Panc1 (cell line): Measurements from ENCODE around the gene LY6G6D. TPM values are rescaled to one million over a fixed set of nuclear protein-coding genes. Genes with fewer than 3 reads are reported as not detected.

Experiments
- ATAC-seq: fragments of 200-7000 bp; cut with Tn5 transposase; 2 replicates; pipeline ENCODE4 v1.9.1; 2020; ENCODE audit warnings: mild to moderate bottlenecking, moderate library complexity
- BruUV-seq: library from RNA; stranded (reverse); fragments of 400-500 nt; replicated peaks from 2 replicates; lab custom pipeline; 2021; lab: Mats Ljungman, UMichigan
- CTCF ChIA-PET: fragments of 300-600 bp; sonication (Branson Sonifier 250); formaldehyde crosslinking; loops from one replicate; lab custom pipeline; 2022; ENCODE audit warnings: antibody characterized with exemption; lab: Charles Lee
- POLR2A ChIA-PET: fragments of 300-600 bp; sonication (Branson Sonifier 250); formaldehyde crosslinking; loops from one replicate; lab custom pipeline; 2022; ENCODE audit warnings: antibody characterized with exemption; lab: Charles Lee
- DNase-seq: peaks from one replicate; pipeline ENCODE4 v3.0.0-alpha.2; 2010; ENCODE audit warnings: low read depth, low spot score
- H3K27ac ChIP-seq: 2 replicates; pipeline ENCODE4 v1.5.1; 2011; ENCODE audit warnings: mild to moderate bottlenecking, low read length, inconsistent platforms
- H3K27me3 ChIP-seq: fragments of 200-500 bp; sonication (Bioruptor generic); 2 replicates; pipeline ENCODE4 v1.6.0; 2014; ENCODE audit warnings: low read length, inconsistent platforms; ENCODE audit not compliant: control insufficient read depth, insufficient read depth
- H3K36me3 ChIP-seq: fragments of 200-500 bp; sonication (Bioruptor generic); 2 replicates; pipeline ENCODE4 v1.5.1; 2014; ENCODE audit warnings: inconsistent platforms, mild to moderate bottlenecking, low read length, moderate library complexity; ENCODE audit not compliant: control insufficient read depth, insufficient read depth
- H3K4me1 ChIP-seq: 2 replicates; pipeline ENCODE4 v1.5.1; 2011; ENCODE audit warnings: inconsistent platforms, mild to moderate bottlenecking, low read length, moderate library complexity; ENCODE audit not compliant: control insufficient read depth, insufficient read depth
- H3K4me3 ChIP-seq, 2 experiments: 2 replicates each; pipeline ENCODE4 v1.5.1; 2011 to 2012; ENCODE audit warnings: low read depth in 2 of 2, low read length in 2 of 2, mild to moderate bottlenecking in 2 of 2, inconsistent platforms in 1 of 2, moderate library complexity in 1 of 2
- H3K9me3 ChIP-seq: fragments of 200-500 bp; sonication (Bioruptor generic); 2 replicates; pipeline ENCODE4 v1.5.1; 2014; ENCODE audit warnings: low read depth, mild to moderate bottlenecking, inconsistent platforms, low read length, moderate library complexity; ENCODE audit not compliant: control insufficient read depth, insufficient read depth
- CTCF ChIP-seq: fragments of 450-650 bp; IDR thresholded peaks from 2 replicates; pipeline ENCODE4 v1.5.1; 2017; ENCODE audit warnings: mild to moderate bottlenecking
- POLR2AphosphoS5 ChIP-seq: IDR thresholded peaks from 2 replicates; pipeline ENCODE4 v1.6.1; 2012; ENCODE audit warnings: mild to moderate bottlenecking, low read depth, low read length, moderate library complexity
- REST ChIP-seq, 2 experiments: IDR thresholded peaks; 2 replicates each; pipeline ENCODE4 v1.6.1; 2011 to 2012; ENCODE audit warnings: low read depth in 2 of 2, control low read depth in 1 of 2, low read length in 1 of 2, mild to moderate bottlenecking in 1 of 2, moderate library complexity in 1 of 2; ENCODE audit not compliant: insufficient read depth in 1 of 2
- SIN3A ChIP-seq: IDR thresholded peaks from 2 replicates; pipeline ENCODE4 v1.6.1; 2012; ENCODE audit warnings: low read depth, mild to moderate bottlenecking, low read length, moderate library complexity, borderline replicate concordance; ENCODE audit not compliant: insufficient read depth
- TCF7L2 ChIP-seq: IDR thresholded peaks from 2 replicates; pipeline ENCODE4 v1.6.1; 2011; ENCODE audit warnings: mild to moderate bottlenecking, low read depth, low read length, inconsistent platforms
- in situ Hi-C: cut with HindIII; loops from 2 replicates; pipeline ENCODE4 v1.10.0; 2016; ENCODE audit warnings: low sequenced_read_pairs, low pct_unique_long_range_greater_than_20kb
- intact Hi-C: fragments of 100-400 bp; cut with micrococcal nuclease; formaldehyde crosslinking; loops from one replicate; pipeline ENCODE4 v1.10.0; 2022; ENCODE audit not compliant: unreplicated experiment
- total RNA-seq: library from RNA; stranded (reverse); gene quantifications from one replicate; pipeline ENCODE4 v1.2.1, GENCODE V29; 2021; ENCODE audit not compliant: unreplicated experiment

The LY6G6D gene
- total RNA-seq, 1 experiment from 2014 or later: not detected

- Histone ChIP-seq H3K4me1 (peaks cover 32% of the 10 kb centered on the region), H3K9me3 (no peaks in the 10 kb centered on the region), H3K4me3 (peak overlapping the region; percentile 79 to 90), H3K36me3 (peaks cover 4% of the 10 kb centered on the region; the same call in 1 of the 2 replicates), H3K27ac (peak overlapping the region; percentile 85), H3K27me3 (no peaks in the 10 kb centered on the region)
- no peak for ATAC-seq
- TF ChIP-seq REST (IDR thresholded peaks at IDR 0.05; ENCODE audit: insufficient read depth in 1 of 2, low read depth in 2 of 2, low read length in 1 of 2) (peak in 1 of 2 experiments; percentile 43; a peak in 1 of 4 replicates), POLR2AphosphoS5 (0 out of 2 replicates have a peak, but pooled peaks have one; percentile 16), CTCF (no peak), SIN3A (no peak), TCF7L2 (no peak)
- intact Hi-C loops: no loop called here
- ChIA-PET CTCF (no interaction called here), POLR2A (interaction anchor here (1.5 kb wide), 1 partner anchor 10 kb away, joined by 5 read pairs; no protein-coding TSS in a partner anchor)
- no TSS peak for BruUV-seq
- DNase-seq: no peak
- in situ Hi-C loops: no loop called here
These were observed 25.5 kb downstream of the LY6G6D start for GRCh38 chr6:31740397-31741223.

GRCh38 chr6:31741815-31742214, 26.7 kb downstream of the LY6G6D start:
- intact Hi-C loops: no loop called here
- TSS peak; percentile 32 for BruUV-seq
- ChIA-PET CTCF (no interaction called here), POLR2A (interaction anchor here (0.5 to 0.6 kb wide), 2 partner anchors 61 to 897 kb away, joined by 7 to 11 read pairs; partner anchors contain the start of gene LY6G5C)
- Histone ChIP-seq H3K4me3 (no peak overlapping the region), H3K27ac (no peak overlapping the region), H3K9me3 (no peaks in the 10 kb centered on the region), H3K27me3 (no peaks in the 10 kb centered on the region), H3K36me3 (no peaks in the 10 kb centered on the region), H3K4me1 (peaks cover 27% of the 10 kb centered on the region)
- ATAC-seq (no peak), DNase-seq (no peak)
- TF ChIP-seq SIN3A (no peak), REST (IDR thresholded peaks at IDR 0.05; ENCODE audit: insufficient read depth in 1 of 2, low read depth in 2 of 2, low read length in 1 of 2) (no peak), POLR2AphosphoS5 (no peak), TCF7L2 (no peak), CTCF (no peak)
- in situ Hi-C loops: no loop called here
